ENCODE measurements around the gene PCSK5. TPM values are rescaled to one million over a fixed set of nuclear protein-coding genes. Genes with fewer than 3 reads are reported as not detected.

PCSK5 gene
- total RNA-seq, 2 donors from 2014 or later = 2.4 to 32.2 TPM

GRCh38 chr9:76022317-76022716 is 131.8 kb downstream of the PCSK5 start:
- no peaks in the 10 kb centered on the region for H3K36me3 ChIP-seq
- TF ChIP-seq POLR2A (IDR thresholded peaks at IDR 0.05) (no peak), POLR2AphosphoS5 (IDR thresholded peaks at IDR 0.05) (no peak), CTCF (IDR thresholded peaks at IDR 0.05) (no peak)
- no peak overlapping the region for H3K27ac ChIP-seq
- WGBS = 77% methylated on average over 5 of the region's 5 CpGs
- H3K27me3 ChIP-seq (replicated peaks; ENCODE audit: insufficient read depth) = no peaks in the 10 kb centered on the region
- no peaks in the 10 kb centered on the region for H3K4me1 ChIP-seq (replicated peaks)
- H3K9me3 ChIP-seq = no peaks in the 10 kb centered on the region
- intact Hi-C loops (cut with DNase I) = loop anchor here (10.0 kb wide), 1 partner anchor 68 kb away; no protein-coding TSS in a partner anchor
- H3K4me3 ChIP-seq = no peak overlapping the region
- no peak for DNase-seq (ENCODE audit: low spot score)

- TF ChIP-seq CTCF (IDR thresholded peaks at IDR 0.05) (no peak), POLR2AphosphoS5 (IDR thresholded peaks at IDR 0.05) (no peak), POLR2A (IDR thresholded peaks at IDR 0.05) (no peak)
- Histone ChIP-seq H3K9me3 (no peaks in the 10 kb centered on the region), H3K4me3 (no peak overlapping the region), H3K4me1 (replicated peaks) (no peaks in the 10 kb centered on the region), H3K36me3 (no peaks in the 10 kb centered on the region), H3K27me3 (replicated peaks; ENCODE audit: insufficient read depth) (no peaks in the 10 kb centered on the region), H3K27ac (no peak overlapping the region)
- 74% methylated on average over 7 of the region's 7 CpGs for WGBS
- DNase-seq (ENCODE audit: low spot score) = no peak
- intact Hi-C loops (cut with DNase I) = loop anchor here (10.0 kb wide), 1 partner anchor 69 kb away; no protein-coding TSS in a partner anchor
Measured at GRCh38 chr9:76023715-76024195, 133.3 kb downstream of the PCSK5 start.

- WGBS = 98% methylated on average over 1 of the region's 1 CpG
Measured at GRCh38 chr9:76025286-76025685, 134.8 kb downstream of the PCSK5 start.

GRCh38 chr9:76026796-76027195 is 136.3 kb downstream of the PCSK5 start:
- 90% methylated on average over 6 of the region's 6 CpGs for WGBS
- no peak for DNase-seq (ENCODE audit: low spot score)
- Histone ChIP-seq H3K27me3 (replicated peaks; ENCODE audit: insufficient read depth) (no peaks in the 10 kb centered on the region), H3K9me3 (no peaks in the 10 kb centered on the region), H3K4me1 (replicated peaks) (no peaks in the 10 kb centered on the region), H3K27ac (no peak overlapping the region), H3K36me3 (no peaks in the 10 kb centered on the region), H3K4me3 (no peak overlapping the region)
- intact Hi-C loops (cut with DNase I) = loop anchor here (10.0 kb wide), 1 partner anchor 72 kb away; no protein-coding TSS in a partner anchor
- TF ChIP-seq CTCF (IDR thresholded peaks at IDR 0.05) = no peak
- no peak for TF ChIP-seq POLR2AphosphoS5 (IDR thresholded peaks at IDR 0.05)

More at GRCh38 chr9:76025286-76025685, 134.8 kb downstream of the PCSK5 start:
- no peaks in the 10 kb centered on the region for H3K36me3 ChIP-seq
- DNase-seq (ENCODE audit: low spot score) = no peak
- H3K27me3 ChIP-seq (replicated peaks; ENCODE audit: insufficient read depth) = no peaks in the 10 kb centered on the region
- TF ChIP-seq POLR2AphosphoS5 (IDR thresholded peaks at IDR 0.05) (no peak), POLR2A (IDR thresholded peaks at IDR 0.05) (no peak)
- no peak overlapping the region for H3K4me3 ChIP-seq
- H3K9me3 ChIP-seq = no peaks in the 10 kb centered on the region
- no peak overlapping the region for H3K27ac ChIP-seq
- intact Hi-C loops (cut with DNase I) = loop anchor here (10.0 kb wide), 1 partner anchor 70 kb away; no protein-coding TSS in a partner anchor
- no peaks in the 10 kb centered on the region for H3K4me1 ChIP-seq (replicated peaks)

- H3K4me1 ChIP-seq (replicated peaks) = no peaks in the 10 kb centered on the region
- H3K4me3 ChIP-seq = no peak overlapping the region
- no peaks in the 10 kb centered on the region for H3K9me3 ChIP-seq
- WGBS = 77% methylated on average over 5 of the region's 5 CpGs
- TF ChIP-seq CTCF (IDR thresholded peaks at IDR 0.05) (no peak), POLR2A (IDR thresholded peaks at IDR 0.05) (no peak), POLR2AphosphoS5 (IDR thresholded peaks at IDR 0.05) (no peak)
- no peak for DNase-seq (ENCODE audit: low spot score)
- H3K36me3 ChIP-seq = no peaks in the 10 kb centered on the region
- H3K27me3 ChIP-seq (replicated peaks; ENCODE audit: insufficient read depth) = no peaks in the 10 kb centered on the region
- H3K27ac ChIP-seq = no peak overlapping the region
- intact Hi-C loops (cut with DNase I) = loop anchor here (10.0 kb wide), 1 partner anchor 73 kb away; no protein-coding TSS in a partner anchor
Measured at GRCh38 chr9:76027416-76027815, 136.9 kb downstream of the PCSK5 start.

All from prostate gland (tissue), 2 donors.